HFFc6 (cell line): ENCODE data around the gene NAA20. TPM values are rescaled to one million over a fixed set of nuclear protein-coding genes. Genes with fewer than 3 reads are reported as not detected.
"Not testable (repeated sequence)": the region's sequence is repeated elsewhere in the genome, so short reads cannot be mapped to it uniquely, and the experiment has no call there.

Source experiments
- DNase-seq: peaks from one replicate; pipeline ENCODE4 v3.0.0-alpha.2; 2018
- H3K27ac Mint-ChIP-seq: 2 replicates; pipeline ENCODE4 v1.8.0; 2020; ENCODE audit warnings: mild to moderate bottlenecking, mixed read lengths
- H3K27me3 Mint-ChIP-seq: 2 replicates; pipeline ENCODE4 v1.8.0; 2021; ENCODE audit warnings: mild to moderate bottlenecking, moderate library complexity, mixed read lengths; ENCODE audit not compliant: insufficient read depth
- H3K36me3 Mint-ChIP-seq: 2 replicates; pipeline ENCODE4 v1.8.0; 2021; ENCODE audit warnings: low read depth, mixed read lengths
- H3K4me1 Mint-ChIP-seq: 2 replicates; pipeline ENCODE4 v1.8.0; 2020; ENCODE audit warnings: low read depth, mixed read lengths
- H3K4me3 Mint-ChIP-seq: 2 replicates; pipeline ENCODE4 v1.8.0; 2020; ENCODE audit warnings: mild to moderate bottlenecking, moderate library complexity, mixed read lengths
- H3K9me3 Mint-ChIP-seq: 2 replicates; pipeline ENCODE4 v1.8.0; 2020; ENCODE audit warnings: mild to moderate bottlenecking, mixed read lengths
- total RNA-seq, 6 experiments: library from RNA; stranded (reverse); fragmentation: NEBNext Ultra II Directional; extraction: Animal tissue kit (Norgen Biotek cat#: 25700); gene quantifications; 2 replicates in 1 of 6; 3 replicates in 5 of 6; pipeline ENCODE4 v1.2.3, GENCODE V29; 2021
- TF ChIP-seq, protein P1 (sequence below): fragments of 200-600 bp; sonication (generic); IDR thresholded peaks from 2 replicates; pipeline ENCODE4 v1.5.0; 2021; ENCODE audit warnings: antibody characterized with exemption, mild to moderate bottlenecking

Gene NAA20
- total RNA-seq, 6 experiments from 2014 or later = 87.3 to 108 (median 93.2) TPM

GRCh38 chr20:19998990-19999705, 18.0 kb upstream of the NAA20 start:
- peaks cover 1% of the 10 kb centered on the region; the same call in 1 of the 2 replicates for H3K27me3 Mint-ChIP-seq
- no peak overlapping the region for H3K27ac Mint-ChIP-seq
- H3K9me3 Mint-ChIP-seq = no peaks in the 10 kb centered on the region
- DNase-seq = no peak
- H3K36me3 Mint-ChIP-seq = peaks cover 54% of the 10 kb centered on the region
- H3K4me1 Mint-ChIP-seq = peaks cover 40% of the 10 kb centered on the region
- TF ChIP-seq, protein P1, sequence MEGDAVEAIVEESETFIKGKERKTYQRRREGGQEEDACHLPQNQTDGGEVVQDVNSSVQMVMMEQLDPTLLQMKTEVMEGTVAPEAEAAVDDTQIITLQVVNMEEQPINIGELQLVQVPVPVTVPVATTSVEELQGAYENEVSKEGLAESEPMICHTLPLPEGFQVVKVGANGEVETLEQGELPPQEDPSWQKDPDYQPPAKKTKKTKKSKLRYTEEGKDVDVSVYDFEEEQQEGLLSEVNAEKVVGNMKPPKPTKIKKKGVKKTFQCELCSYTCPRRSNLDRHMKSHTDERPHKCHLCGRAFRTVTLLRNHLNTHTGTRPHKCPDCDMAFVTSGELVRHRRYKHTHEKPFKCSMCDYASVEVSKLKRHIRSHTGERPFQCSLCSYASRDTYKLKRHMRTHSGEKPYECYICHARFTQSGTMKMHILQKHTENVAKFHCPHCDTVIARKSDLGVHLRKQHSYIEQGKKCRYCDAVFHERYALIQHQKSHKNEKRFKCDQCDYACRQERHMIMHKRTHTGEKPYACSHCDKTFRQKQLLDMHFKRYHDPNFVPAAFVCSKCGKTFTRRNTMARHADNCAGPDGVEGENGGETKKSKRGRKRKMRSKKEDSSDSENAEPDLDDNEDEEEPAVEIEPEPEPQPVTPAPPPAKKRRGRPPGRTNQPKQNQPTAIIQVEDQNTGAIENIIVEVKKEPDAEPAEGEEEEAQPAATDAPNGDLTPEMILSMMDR = no peak
- no peak overlapping the region for H3K4me3 Mint-ChIP-seq

GRCh38 chr20:20000211-20000968, 16.8 kb upstream of the NAA20 start:
- H3K27me3 Mint-ChIP-seq = peaks cover 1% of the 10 kb centered on the region; the same call in 1 of the 2 replicates

GRCh38 chr20:20002101-20002998, 14.8 kb upstream of the NAA20 start:
- H3K36me3 Mint-ChIP-seq = peaks cover 49% of the 10 kb centered on the region
- H3K4me1 Mint-ChIP-seq = peaks cover 25% of the 10 kb centered on the region
- H3K9me3 Mint-ChIP-seq = no peaks in the 10 kb centered on the region
- TF ChIP-seq, protein P1 = no peak
- H3K4me3 Mint-ChIP-seq = no peak overlapping the region
- H3K27me3 Mint-ChIP-seq = 0 out of 2 replicates have a peak, but pooled peaks cover 1% of the 10 kb centered on the region
- H3K27ac Mint-ChIP-seq = no peak overlapping the region
- no peak for DNase-seq

More at GRCh38 chr20:20000211-20000968, 16.8 kb upstream of the NAA20 start:
- 0 out of 2 replicates have a peak overlapping the region, but pooled peaks have one; percentile 44 for H3K27ac Mint-ChIP-seq
- H3K4me1 Mint-ChIP-seq = peaks cover 28% of the 10 kb centered on the region
- no peak for DNase-seq
- TF ChIP-seq, protein P1 = no peak
- H3K4me3 Mint-ChIP-seq = no peak overlapping the region
- H3K36me3 Mint-ChIP-seq = peaks cover 51% of the 10 kb centered on the region
- H3K9me3 Mint-ChIP-seq = no peaks in the 10 kb centered on the region

- Mint-ChIP-seq H3K36me3 (peaks cover 49% of the 10 kb centered on the region), H3K27me3 (0 out of 2 replicates have a peak, but pooled peaks cover 1% of the 10 kb centered on the region), H3K9me3 (no peaks in the 10 kb centered on the region), H3K4me3 (no peak overlapping the region), H3K27ac (no peak overlapping the region), H3K4me1 (peaks cover 25% of the 10 kb centered on the region)
- DNase-seq = no peak
- TF ChIP-seq, protein P1 = no peak
Measured at GRCh38 chr20:20003031-20003954, 13.9 kb upstream of the NAA20 start.

DNA sequence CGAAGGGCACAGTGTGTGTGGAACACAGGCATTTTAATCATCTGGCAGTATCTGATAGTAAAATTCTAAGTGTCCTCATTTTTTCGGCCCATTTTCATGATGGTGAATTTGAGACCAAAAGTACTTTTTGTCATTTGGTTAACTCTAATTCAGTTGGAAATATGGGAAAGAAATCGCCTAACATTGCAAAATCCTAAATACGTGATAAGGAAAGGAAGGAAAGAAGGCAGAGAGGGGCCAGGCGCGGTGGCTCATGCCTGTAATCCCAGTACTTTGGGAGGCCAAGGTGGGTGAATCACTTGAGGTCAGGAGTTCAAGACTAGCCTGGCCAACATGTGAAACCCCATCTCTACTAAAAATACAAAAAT, 13.2 kb upstream of the NAA20 start:
- H3K27me3 Mint-ChIP-seq, H3K27ac Mint-ChIP-seq, H3K4me3 Mint-ChIP-seq, DNase-seq, H3K9me3 Mint-ChIP-seq: not testable (repeated sequence)
- Mint-ChIP-seq H3K36me3 (peaks cover 45% of the 10 kb centered on the region), H3K4me1 (peaks cover 25% of the 10 kb centered on the region)
